Measurements from ENCODE around the gene HMCN2.

HMCN2 gene

GRCh38 chr9:130325921-130326320 lies 60.4 kb downstream of the HMCN2 start:
- no peak overlapping the region for H3K4me3 ChIP-seq (ENCODE audit: low read depth, low read length)
- no peak for TF ChIP-seq CTCF (IDR thresholded peaks at IDR 0.05; ENCODE audit: borderline replicate concordance, insufficient read depth, low read depth, low read length)

- H3K4me3 ChIP-seq (ENCODE audit: low read depth, low read length): no peak overlapping the region
- peak; percentile 49 for TF ChIP-seq CTCF (IDR thresholded peaks at IDR 0.05; ENCODE audit: borderline replicate concordance, insufficient read depth, low read depth, low read length)
Measured at GRCh38 chr9:130327070-130327780, 61.7 kb downstream of the HMCN2 start.

GRCh38 chr9:130327781-130328348 lies 62.3 kb downstream of the HMCN2 start:
- no peak overlapping the region for H3K4me3 ChIP-seq (ENCODE audit: low read depth, low read length)
- no peak for TF ChIP-seq CTCF (IDR thresholded peaks at IDR 0.05; ENCODE audit: borderline replicate concordance, insufficient read depth, low read depth, low read length)

- TF ChIP-seq CTCF (IDR thresholded peaks at IDR 0.05; ENCODE audit: borderline replicate concordance, insufficient read depth, low read depth, low read length): no peak
- H3K4me3 ChIP-seq (ENCODE audit: low read depth, low read length): no peak overlapping the region
Measured at GRCh38 chr9:130328349-130328801, 62.8 kb downstream of the HMCN2 start.

- no peak overlapping the region for H3K4me3 ChIP-seq (ENCODE audit: low read depth, low read length)
- no peak for TF ChIP-seq CTCF (IDR thresholded peaks at IDR 0.05; ENCODE audit: borderline replicate concordance, insufficient read depth, low read depth, low read length)
Measured at GRCh38 chr9:130329061-130329460, 63.5 kb downstream of the HMCN2 start.

GRCh38 chr9:130330202-130330862 lies 64.8 kb downstream of the HMCN2 start:
- no peak overlapping the region for H3K4me3 ChIP-seq (ENCODE audit: low read depth, low read length)
- no peak for TF ChIP-seq CTCF (IDR thresholded peaks at IDR 0.05; ENCODE audit: borderline replicate concordance, insufficient read depth, low read depth, low read length)

Data from GM12875 (cell line).